AG10803 (cell line): ENCODE results near the gene HOXC6.

ENCODE experiments used
- DNase-seq: peaks from one replicate; pipeline ENCODE4 v3.0.0; 2010; ENCODE audit warnings: low read depth
- H3K4me3 ChIP-seq: 2 replicates; pipeline ENCODE4 v1.5.1; 2011; ENCODE audit warnings: mild to moderate bottlenecking, low read length, control low read depth
- CTCF ChIP-seq: conservative IDR thresholded peaks from 2 replicates; pipeline ENCODE4 v1.5.1; 2011; ENCODE audit warnings: mild to moderate bottlenecking, low read length, control low read depth, inconsistent platforms

Gene HOXC6

DNA sequence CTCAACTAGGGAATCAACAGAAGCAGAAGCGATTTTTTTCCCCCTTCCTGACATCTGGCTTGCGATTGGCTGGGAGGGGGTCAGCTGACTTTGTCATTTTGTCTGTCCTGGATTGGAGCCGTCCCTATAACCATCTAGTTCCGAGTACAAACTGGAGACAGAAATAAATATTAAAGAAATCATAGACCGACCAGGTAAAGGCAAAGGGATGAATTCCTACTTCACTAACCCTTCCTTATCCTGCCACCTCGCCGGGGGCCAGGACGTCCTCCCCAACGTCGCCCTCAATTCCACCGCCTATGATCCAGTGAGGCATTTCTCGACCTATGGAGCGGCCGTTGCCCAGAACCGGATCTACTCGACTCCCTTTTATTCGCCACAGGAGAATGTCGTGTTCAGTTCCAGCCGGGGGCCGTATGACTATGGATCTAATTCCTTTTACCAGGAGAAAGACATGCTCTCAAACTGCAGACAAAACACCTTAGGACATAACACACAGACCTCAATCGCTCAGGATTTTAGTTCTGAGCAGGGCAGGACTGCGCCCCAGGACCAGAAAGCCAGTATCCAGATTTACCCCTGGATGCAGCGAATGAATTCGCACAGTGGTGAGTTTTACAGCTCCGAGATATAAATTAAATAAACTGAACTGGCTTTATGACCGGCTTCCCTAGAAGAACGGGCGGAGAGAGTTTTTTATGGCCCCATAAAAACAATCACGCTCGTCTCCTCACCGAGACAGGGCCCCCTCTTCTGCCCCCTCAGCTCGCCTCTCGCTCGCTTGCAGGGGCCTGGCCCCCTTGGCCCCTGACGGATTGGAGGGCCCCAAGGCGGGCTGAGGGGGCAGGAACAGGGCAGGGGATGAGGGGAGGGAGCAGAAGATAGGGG, at the start of gene HOXC6:
Gene HOXC6 (plus strand): TSS at position 127 of the 888 bp plus-strand sequence. CDS start 82 bp downstream, at position 209.
- no peak for TF ChIP-seq CTCF
- peak; percentile 78 for DNase-seq
- H3K4me3 ChIP-seq: peak within 1 kb of the TSS; percentile 98

DNA sequence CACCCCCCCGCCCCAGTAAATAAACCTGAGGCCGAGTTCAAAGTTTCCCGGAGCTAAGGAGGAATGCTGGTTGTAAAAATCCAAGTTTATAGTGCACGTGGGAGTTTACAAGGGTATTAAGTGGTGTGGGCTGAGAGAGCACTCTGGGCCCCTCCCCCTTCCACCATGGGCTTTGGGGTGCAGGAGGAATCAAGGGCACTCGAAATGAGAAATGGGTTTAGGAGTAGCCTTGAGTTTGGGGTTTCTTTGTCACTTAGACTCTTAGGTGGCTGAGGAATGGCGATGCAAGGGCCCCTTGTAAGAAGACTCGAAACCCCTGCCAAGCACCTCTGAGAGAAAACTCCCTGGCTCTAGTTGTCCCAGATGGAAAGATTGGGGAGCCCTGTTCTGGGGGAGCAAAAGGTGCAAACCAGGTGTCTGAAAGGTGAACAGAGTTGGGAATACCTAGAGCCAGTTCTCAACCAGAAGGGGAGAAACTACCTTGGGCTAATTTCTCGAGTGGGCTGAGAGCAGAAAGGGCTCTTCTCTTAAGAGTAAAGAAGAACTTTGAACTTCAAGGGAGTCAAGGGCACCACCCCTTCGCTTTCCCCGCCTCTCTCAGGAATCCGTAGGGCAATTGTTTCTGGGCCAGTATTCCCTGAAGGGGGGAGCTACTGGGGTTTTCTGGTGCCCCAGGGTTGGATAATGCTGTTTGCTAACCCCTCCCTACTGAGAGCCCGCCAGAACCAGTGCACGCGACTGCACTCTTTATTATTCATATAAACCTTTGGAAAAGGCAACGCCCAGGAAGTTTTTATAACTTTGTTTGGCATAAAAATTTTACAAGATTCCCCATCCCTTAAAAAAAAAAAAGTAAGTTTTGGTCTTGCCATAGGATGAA, 49.5 kb upstream of the HOXC6 start:
- DNase-seq: peak; percentile 90
- H3K4me3 ChIP-seq: peak overlapping the region; percentile 35

GRCh38 chr12:53980104-53980801, 48.0 kb upstream of the HOXC6 start:
- TF ChIP-seq CTCF: no peak
- DNase-seq: peak; percentile 67
- H3K4me3 ChIP-seq: peak overlapping the region; percentile 80

More for the DNA sequence above, 49.5 kb upstream of the HOXC6 start:
- TF ChIP-seq CTCF: no peak

DNA sequence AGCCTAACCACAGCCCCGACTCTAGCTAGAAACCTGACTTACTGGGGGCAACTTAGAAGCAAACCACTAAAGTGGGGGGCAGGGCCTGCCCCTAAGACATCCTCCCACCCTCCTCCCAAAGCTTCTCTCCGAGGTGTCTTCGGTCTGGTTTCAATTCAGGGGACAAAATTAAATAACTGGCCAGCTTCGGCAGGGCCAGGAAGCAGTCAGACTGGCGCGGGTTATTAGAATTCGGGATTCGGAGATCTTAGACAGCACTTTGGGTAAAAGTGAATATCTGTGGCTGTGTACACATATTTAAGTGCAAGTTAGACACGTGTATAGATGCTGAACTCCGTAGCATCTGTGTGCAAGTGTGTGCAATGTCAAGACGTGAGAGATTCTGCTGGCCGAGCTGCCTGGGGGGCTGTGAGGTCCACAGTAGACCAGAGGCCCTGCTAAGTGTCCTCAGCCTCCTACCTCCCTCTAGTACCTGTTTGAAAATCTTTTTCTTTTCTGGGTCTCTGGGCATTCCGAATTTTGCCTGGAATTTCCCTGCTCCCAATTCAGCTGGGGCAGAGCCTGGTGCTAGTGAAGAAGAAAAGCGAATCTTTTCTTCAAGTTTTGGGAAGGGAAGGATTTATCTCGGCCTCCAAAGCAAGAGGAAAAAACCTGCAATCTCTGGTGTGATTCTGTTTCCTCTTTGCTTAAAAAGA, 47.3 kb upstream of the HOXC6 start:
- no peak for TF ChIP-seq CTCF
- peak overlapping the region; percentile 80 for H3K4me3 ChIP-seq
- no peak for DNase-seq

DNA sequence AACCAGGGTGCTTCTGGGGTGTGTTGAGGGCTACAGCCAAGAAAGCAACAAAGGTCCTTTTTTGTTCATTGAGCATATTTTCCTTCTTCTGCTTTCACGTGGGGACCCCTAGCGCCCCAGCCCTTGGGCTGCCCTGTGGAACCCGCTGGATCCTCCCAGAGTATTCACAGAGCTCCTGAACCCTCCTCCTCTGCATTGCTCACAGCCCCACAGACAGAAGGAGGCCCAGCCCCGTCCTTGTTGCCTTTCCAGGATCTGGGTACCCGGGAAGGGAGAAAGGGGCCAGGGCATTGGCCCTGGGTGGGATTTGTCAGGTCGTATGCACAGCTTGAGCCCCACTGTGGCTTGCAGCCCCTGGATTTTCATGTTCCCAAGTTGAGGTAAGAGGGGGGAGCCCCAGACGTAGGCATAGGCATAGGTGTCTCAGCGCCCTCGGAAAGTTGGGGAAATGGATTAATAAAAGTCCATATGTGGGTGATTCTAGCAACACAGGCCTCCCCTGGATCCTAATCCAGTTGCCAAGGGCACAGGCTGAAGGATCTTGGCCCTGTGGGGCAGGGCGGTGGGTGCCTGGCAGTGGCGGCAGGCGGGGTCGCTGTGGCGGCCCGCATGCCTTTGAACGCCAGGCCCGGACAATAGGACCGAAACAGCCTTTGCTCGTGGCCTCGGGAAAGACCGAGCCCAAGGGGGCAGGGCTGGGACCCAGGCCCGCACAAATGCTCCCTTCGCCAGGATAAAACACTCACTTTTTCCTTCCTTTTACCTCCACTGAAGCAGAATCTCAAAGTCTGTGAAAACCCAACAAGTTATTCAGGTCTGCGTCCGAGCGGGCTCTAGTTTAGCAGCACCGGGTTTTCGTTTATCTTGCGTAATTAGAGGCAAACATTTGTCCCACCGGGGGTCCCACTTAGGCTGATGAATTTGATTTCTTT, 46.3 kb upstream of the HOXC6 start:
- TF ChIP-seq CTCF: peak; percentile 33
- peak; percentile 71 for DNase-seq
- H3K4me3 ChIP-seq: peak overlapping the region; percentile 80
